Erythroblast (primary cell): ENCODE measurements around the gene SHF.

Experiments used
- DNase-seq, 2 experiments: peaks; one replicate each; lab custom pipeline; 2025; lab: John Stamatoyannopoulos, UW
- GATA1 ChIP-seq: IDR thresholded peaks from 2 replicates; pipeline ENCODE4 v1.6.1; 2011; ENCODE audit warnings: low read depth, mild to moderate bottlenecking, control low read depth, low read length, moderate library complexity
- POLR2A ChIP-seq: IDR thresholded peaks from 2 replicates; pipeline ENCODE4 v1.6.1; 2011; ENCODE audit warnings: mild to moderate bottlenecking, low read length

SHF gene

DNA sequence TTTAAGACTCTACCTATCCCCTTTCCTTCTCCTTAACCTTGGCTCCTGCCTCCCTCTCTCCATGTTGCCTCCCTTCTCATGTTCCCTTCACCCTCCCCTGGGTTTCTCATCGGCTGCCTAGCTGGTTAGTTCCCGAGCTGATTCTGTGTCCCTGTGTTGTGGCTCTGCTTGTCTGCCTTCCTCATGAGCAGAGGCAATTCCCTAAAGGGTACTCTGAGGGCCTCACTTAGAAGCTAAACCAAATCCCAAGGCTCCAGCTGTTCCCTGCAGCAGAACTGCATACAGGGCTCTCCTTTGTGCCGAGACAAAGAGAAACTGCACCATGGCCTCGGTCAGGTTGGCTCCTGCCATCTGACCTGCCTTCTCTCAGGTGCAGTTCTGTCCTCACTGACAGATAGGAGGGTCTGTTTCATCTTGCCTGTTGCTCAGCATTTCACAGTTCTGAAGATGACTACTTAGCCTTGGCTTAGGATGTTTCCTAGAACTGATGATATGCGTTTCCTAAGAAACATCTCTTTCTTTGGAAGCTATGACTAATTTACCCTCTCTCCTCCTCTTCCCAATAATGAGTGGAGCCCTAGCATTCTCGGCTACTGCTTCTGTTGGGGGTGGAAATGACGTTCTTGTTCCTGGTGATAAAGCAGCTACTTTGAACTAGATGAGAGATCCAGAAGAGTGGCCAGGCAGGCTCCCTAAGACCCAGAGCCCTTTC is 30.9 kb downstream of the SHF start:
- no peak for TF ChIP-seq GATA1
- no peak for TF ChIP-seq POLR2A
- no peak for DNase-seq

DNA sequence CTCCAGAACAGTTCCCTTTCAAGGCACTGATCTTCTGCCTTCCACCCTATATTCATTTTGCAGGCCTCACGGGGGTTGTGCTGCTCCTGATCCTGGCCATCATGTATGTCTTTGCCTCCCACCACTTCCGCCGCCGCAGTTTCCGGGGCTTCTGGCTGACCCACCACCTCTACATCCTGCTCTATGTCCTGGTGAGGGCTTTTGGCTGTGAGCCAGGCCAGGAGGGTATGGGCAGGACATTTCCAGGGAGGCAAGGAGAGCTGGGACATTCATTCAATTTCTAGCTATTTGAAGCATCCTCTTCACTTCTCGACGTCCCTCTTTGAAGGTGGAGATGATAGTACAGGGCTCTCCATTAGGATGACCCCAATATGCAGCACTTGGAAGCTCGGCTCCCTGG is 32.0 kb downstream of the SHF start:
- no peak for DNase-seq
- TF ChIP-seq POLR2A (no peak), GATA1 (no peak)

DNA sequence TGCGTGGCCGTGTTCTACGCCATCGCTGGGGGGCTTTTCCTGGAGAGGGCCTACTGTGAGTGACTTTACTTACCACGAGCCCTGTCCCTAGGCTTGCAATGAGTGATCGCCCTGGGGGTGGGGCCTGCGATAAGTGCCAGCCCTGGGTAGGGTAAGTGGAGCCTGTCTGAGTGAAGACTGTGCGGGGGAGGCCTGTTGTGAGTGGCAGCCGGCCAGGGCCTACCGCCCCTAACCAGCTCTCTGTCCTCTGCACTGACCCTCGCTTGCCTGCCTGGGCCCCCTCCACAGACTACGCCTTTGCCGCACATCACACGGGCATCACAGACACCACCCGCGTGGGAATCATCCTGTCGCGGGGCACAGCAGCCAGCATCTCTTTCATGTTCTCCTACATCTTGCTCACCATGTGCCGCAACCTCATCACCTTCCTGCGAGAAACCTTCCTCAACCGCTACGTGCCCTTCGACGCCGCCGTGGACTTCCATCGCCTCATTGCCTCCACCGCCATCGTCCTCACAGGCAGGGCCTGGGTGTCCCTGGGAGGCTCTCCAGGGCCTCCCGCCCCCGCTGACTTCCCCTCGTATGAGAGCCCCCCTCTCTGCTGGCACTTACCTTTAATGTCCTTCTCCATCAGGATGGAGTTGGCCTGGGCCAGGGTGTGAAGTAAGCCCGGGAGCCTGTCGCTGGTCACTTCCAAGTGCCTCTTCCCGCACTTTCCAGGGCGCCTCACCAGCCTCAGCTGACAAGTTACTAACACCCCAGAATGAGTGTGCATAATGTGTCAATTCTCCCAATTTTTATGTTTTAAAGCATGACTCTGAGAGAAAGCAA is 35.6 kb downstream of the SHF start:
- TF ChIP-seq GATA1 (no peak), POLR2A (no peak)
- no peak for DNase-seq

DNA sequence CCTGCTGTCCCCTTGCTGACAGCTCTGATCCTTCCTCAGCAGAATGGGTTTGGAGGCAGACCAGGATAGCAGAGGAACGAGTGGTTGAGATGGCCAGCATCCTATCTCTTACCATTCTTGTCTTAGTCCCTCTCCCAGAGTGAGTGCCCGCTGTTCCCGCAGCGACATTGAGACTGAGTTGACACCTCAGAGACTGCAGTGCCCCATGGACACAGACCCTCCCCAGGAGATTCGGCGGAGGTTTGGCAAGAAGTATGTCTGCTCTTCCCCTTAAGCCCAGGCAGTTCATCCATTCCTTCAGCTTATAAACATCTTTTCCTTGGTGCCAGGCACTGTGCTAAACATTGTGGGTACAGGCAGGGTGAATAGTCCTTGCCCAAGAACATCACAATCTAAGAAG is 36.8 kb downstream of the SHF start:
- DNase-seq: no peak
- TF ChIP-seq GATA1: no peak
- no peak for TF ChIP-seq POLR2A

DNA sequence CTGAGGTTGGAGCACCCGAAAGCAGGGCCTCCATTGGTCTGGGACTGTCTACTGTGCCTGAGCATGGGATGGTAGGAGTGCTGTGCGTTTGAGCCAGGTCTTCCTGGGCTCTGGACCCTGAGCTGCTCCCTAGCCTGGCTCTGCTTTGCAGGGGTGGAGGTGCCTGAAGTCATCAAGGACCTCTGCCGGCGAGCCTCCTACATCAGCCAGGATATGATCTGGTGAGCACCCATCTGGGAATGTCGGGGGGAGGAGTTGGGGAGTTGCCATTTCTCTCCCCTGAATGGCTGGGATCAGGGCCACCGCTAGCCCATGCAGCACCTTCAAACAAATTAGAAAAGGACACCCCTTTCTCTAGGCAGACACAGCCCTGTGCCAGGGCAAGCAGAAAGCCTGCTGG is 37.3 kb downstream of the SHF start:
- TF ChIP-seq POLR2A (no peak), GATA1 (no peak)
- DNase-seq: no peak

DNA sequence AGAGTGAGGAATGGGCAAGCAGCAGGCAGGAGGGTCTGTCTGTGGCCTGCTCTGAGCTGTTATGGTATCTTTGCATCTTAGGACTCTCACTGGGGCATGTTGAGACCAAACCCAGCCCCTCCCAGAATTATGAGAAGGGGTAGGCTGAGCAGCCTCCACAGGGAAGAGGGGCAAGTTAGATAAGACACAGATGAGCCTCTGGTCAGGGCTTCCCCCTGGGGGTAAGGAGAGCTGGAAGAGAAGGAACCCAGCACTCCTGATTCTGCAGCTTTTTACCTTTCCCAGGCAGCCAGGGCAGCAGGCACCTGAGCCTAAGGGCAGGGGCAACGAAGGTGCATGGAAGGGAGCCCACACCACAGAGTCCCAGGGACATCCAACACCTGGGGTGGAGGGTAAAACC is 38.7 kb downstream of the SHF start:
- no peak for DNase-seq
- no peak for TF ChIP-seq GATA1

DNA sequence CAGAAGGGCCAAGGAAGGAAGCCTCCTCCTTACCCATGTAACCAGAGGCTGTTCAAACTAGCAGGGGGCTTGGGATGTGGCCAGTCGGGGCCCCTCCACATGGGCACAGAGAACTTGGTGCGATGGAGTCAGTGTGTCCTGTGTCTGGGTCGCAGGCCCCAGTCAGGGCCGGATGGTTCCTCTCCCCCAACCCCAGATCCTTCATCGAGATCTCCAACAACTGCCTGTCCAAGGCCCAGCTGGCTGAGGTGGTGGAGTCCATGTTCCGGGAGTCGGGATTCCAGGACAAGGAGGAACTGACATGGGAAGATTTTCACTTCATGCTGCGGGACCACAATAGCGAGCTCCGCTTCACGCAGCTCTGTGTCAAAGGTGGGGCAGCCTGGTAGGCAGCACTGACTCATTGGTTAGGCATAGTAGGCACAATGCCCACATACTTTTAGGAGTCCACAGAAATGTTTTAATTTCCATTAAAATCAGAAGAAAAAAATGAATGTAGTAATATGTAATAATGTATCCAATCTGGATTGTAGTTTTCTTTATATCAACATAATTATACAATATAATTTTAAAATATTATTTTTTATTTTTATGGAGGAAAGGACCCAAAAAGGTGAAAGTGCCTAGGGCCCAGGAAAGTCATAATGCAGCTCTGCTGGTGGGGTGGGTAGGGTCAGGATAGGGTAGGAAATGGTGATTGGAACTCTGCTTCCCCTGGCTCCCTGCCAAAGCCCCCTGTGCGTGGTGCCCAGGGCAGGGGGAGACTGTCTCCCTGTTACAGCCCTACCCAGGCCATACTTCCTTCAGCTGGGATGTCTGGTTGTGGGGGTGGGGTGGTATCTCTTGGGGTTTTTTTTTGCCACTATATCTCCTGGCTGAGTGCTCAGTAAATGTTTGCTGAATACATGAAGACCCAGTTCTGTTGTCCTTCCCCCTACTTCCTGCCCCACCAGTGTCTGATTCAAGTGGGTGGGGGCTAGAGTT is 39.4 kb downstream of the SHF start:
- no peak for DNase-seq
- TF ChIP-seq POLR2A (no peak), GATA1 (no peak)

DNA sequence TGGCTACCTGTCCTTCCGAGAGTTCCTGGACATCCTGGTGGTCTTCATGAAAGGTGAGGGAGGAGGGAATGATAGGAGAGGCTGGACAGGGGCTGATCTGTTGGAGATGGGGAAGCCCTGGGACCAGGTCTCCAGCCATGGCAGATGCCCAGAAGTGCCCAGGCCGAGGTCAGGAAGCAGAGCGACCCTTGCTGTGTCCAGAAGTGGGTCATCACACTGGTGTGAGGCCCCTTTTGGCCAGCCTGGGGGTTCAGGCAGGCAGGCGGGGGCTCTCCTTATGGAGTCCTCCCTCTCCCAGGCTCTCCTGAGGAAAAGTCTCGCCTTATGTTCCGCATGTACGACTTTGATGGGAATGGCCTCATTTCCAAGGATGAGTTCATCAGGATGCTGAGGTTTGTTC is 40.2 kb downstream of the SHF start:
- TF ChIP-seq GATA1 (no peak), POLR2A (no peak)

DNA sequence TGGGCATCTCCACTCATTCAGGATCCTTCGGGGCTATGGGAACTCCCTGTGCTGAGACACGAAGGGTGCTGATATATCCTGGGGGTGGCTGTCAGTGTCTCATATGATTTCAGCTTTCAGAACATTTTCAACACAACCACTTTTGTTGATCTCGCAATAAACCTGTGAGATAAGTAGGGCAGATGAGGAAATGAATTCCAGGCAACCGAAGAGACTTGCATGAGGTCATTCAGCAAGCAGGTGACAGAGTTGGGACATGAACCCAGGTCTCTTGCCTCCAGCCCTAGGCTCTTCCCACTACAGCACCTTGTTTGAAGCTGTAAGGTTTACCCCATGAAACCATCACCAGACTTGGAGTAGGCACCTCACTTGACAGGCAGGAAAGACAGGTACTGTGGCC is 41.4 kb downstream of the SHF start:
- TF ChIP-seq POLR2A (no peak), GATA1 (no peak)
- DNase-seq: no peak

More for the DNA sequence above, 40.2 kb downstream of the SHF start:
- no peak for DNase-seq

DNA sequence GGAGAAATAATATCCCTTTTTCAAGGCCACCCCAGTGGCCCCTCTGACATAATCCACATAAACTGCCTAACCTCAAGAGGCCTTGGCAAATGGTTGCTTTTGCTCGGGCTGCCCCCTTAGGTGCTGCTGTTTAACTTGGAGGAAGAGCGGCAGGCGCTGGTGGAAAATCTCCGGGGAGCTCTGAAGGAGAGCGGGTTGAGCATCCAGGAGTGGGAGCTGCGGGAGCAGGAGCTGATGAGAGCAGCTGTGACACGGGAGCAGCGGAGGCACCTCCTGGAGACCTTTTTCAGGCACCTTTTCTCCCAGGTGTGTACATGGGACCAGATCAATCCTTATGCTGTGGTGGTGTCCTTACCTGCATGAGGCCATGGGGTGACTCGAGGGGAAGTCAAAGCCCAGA is 43.0 kb downstream of the SHF start:
- no peak for DNase-seq
- no peak for TF ChIP-seq POLR2A
- no peak for TF ChIP-seq GATA1

DNA sequence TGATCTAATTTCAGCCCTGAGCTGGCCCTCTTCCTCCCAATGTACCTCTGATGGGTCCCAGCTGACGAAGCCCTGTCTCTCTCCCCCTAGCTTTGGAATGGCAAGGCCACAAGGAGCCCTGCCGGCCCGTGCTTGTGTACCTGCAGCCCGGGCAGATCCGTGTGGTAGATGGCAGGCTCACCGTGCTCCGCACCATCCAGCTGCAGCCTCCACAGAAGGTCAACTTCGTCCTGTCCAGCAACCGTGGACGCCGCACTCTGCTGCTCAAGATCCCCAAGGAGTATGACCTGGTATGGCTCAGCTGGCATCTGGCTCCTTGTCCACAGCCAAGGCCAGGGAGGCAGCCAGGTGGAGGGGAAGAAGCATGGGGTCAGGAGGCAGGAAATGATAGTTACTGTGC is 43.8 kb downstream of the SHF start:
- no peak for DNase-seq
- TF ChIP-seq GATA1: no peak
- no peak for TF ChIP-seq POLR2A

DNA sequence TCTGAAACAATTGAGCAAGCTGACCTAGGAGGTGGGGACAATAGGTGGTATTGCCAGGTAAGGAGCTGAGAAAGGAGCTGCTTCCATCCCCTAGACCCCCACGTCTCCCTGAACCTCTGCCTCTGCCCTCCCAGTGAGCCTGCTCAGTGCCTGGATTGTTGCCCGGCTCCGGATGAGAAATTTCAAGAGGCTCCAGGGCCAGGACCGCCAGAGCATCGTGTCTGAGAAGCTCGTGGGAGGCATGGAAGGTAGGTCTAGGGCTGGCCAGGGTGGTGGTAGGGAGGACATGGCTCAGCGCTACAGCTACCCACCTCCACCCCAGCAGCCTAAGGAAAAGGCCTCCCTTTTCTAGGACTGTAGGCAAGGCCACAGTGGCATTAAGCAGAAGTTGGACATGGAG is 44.7 kb downstream of the SHF start:
- no peak for DNase-seq
- no peak for TF ChIP-seq POLR2A
- TF ChIP-seq GATA1: no peak

DNA sequence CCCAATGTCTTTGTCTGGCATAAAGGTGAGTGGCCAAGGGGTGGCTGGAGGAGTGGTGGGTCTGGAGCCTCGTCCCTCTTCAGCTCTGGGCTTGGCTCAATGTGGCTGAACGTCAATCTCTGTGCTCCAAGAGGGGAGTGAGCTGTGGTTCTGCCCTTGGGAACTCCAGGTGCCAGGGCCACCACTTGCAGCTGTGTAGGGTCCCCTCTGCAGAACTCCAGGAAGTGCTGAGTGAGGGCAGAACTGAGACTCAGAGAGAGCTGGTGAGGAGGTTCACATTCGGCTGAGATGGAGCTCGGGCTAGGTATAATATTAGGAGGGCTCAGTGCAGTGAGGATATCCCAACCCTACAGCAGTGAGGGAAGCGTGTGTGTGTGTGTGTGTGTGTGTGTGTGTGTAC is 46.4 kb downstream of the SHF start:
- no peak for TF ChIP-seq GATA1
- no peak for TF ChIP-seq POLR2A
- DNase-seq: no peak
